HG03442 (cell line): ENCODE data around the gene WT1.

Experiments used
- ATAC-seq: cut with Tn5 transposase; IDR thresholded peaks from one replicate; pipeline ENCODE4 v1.9.1; 2021; ENCODE audit warnings: mild to moderate bottlenecking, moderate library complexity; ENCODE audit not compliant: unreplicated experiment

The WT1 gene

GRCh38 chr11:32340181-32340580, 95.2 kb downstream of the WT1 start:
- no peak for ATAC-seq
